Cardiac septum (tissue), 1 donor: Measurements from ENCODE around the gene DRAXIN. TPM values are rescaled to one million over a fixed set of nuclear protein-coding genes. Genes with fewer than 3 reads are reported as not detected.

ENCODE experiments used
- DNase-seq: peaks from one replicate; pipeline ENCODE4 v3.0.0-alpha.2; 2020; ENCODE audit warnings: low spot score
- intact Hi-C: fragments of 100-400 bp; cut with DNase I; formaldehyde crosslinking; loops from one replicate; pipeline ENCODE4 v1.14.0; 2022
- total RNA-seq: library from RNA; stranded (reverse); fragmentation: NEBNext Ultra II Directional; extraction: Animal tissue kit (Norgen Biotek cat#: 25700); gene quantifications from one replicate; pipeline ENCODE4 v1.2.1, GENCODE V29; 2021
- donor health status: DM: no; HTN: no; CAD: no.

The DRAXIN gene
- total RNA-seq, 1 donor from 2014 or later: 0.05 TPM

GRCh38 chr1:11704691-11705475 lies 13.4 kb downstream of the DRAXIN start:
- no peak for DNase-seq
- intact Hi-C loops: no loop called here

GRCh38 chr1:11705596-11705995 lies 14.1 kb downstream of the DRAXIN start:
- DNase-seq: no peak
- intact Hi-C loops: no loop called here

- no peak for DNase-seq
- intact Hi-C loops: no loop called here
Measured at GRCh38 chr1:11706292-11706691, 14.8 kb downstream of the DRAXIN start.

DNA sequence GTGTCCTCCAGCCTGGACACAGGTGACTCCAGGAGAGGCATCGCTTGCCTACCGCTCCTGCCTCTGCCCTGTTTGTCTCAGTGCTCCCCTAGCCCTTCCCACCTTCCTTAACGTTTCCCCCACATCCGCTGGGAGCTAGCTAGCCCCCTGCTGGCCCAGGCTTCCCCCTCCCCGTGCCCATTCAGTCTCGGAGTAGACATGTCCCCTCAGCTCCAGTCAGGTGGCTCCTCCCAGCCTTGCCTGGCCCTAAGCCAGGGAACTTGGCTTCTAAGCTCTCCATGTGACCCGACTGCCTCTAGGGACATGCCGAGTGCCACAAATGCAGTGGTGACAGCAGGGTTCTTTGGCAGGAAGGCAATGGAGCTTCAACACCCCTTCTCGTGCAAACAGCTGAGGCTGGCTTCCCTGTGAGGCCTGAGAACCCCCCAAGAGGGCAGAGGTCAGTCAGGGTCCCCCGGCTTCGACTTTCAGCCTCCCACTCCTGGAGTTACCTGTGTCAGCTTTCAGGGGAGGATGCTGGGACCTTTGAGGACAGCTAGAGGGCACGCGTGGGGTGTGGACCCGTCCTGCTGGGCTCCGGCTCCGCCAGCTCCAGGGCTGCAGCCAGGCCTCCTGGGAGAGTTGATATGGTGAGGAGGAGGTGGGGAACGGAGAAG lies 16.2 kb downstream of the DRAXIN start:
- intact Hi-C loops: no loop called here
- DNase-seq: peak; percentile 84

DNA sequence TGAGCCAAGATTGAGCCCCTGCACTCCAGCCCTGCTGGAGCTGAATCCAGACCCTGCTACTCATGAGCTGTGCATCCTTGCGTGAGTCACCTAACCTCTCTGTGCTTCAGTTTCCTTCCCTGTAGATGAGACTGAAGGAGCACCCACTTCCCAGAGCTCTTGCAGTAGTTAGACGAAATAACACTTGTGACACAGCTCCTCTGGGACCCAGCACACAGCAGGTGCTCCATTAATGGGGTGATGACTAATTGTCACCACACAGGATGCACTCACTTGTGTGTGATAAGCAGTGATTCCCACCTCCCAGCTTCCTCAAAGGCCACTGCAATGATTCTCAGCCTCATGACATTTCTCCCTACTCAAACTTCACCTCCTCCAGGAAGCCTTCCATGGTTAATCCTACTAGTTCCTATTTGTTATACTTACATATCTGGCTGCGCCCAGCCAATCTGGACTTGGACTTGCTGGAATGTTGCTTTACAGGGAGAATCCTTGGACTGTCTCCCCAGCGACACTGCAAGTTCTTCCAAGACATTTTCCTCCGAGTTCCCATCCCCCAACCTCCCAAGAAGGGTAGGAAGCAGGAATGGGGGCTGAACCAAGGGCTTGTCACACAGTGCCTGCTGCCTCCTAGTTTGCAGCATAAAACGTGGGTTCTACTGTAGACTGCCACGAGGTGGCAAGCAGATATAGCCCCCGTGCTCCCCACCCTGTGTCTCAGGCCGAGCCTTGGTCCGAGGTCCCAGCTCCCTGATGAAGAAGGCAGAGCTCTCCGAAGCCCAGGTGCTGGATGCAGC lies 17.2 kb downstream of the DRAXIN start:
- DNase-seq: no peak
- intact Hi-C loops: no loop called here

GRCh38 chr1:11711490-11711889 lies 20.0 kb downstream of the DRAXIN start:
- intact Hi-C loops: no loop called here
- DNase-seq: no peak

- intact Hi-C loops: no loop called here
- DNase-seq: no peak
Measured at GRCh38 chr1:11712285-11712684, 20.8 kb downstream of the DRAXIN start.

GRCh38 chr1:11713095-11713494 lies 21.6 kb downstream of the DRAXIN start:
- DNase-seq: no peak
- intact Hi-C loops: no loop called here

GRCh38 chr1:11714831-11715575 lies 23.5 kb downstream of the DRAXIN start:
- intact Hi-C loops: loop anchor here (5.0 kb wide), 1 partner anchor 33 kb away; the partner anchor contains the start of gene MAD2L2
- DNase-seq: no peak

- intact Hi-C loops: loop anchor here (1.0 to 10.0 kb wide), 3 partner anchors 37 to 665 kb away; partner anchors contain the start of gene MAD2L2
- peak; percentile 93 for DNase-seq
Measured at GRCh38 chr1:11719313-11720032, 28.0 kb downstream of the DRAXIN start.

GRCh38 chr1:11720033-11720376 lies 28.5 kb downstream of the DRAXIN start:
- no peak for DNase-seq
- intact Hi-C loops: loop anchor here (10.0 kb wide), 1 partner anchor 665 kb away; no protein-coding TSS in a partner anchor

- intact Hi-C loops: loop anchor here (10.0 kb wide), 1 partner anchor 666 kb away; no protein-coding TSS in a partner anchor
- no peak for DNase-seq
Measured at GRCh38 chr1:11720525-11720924, 29.0 kb downstream of the DRAXIN start.

DNA sequence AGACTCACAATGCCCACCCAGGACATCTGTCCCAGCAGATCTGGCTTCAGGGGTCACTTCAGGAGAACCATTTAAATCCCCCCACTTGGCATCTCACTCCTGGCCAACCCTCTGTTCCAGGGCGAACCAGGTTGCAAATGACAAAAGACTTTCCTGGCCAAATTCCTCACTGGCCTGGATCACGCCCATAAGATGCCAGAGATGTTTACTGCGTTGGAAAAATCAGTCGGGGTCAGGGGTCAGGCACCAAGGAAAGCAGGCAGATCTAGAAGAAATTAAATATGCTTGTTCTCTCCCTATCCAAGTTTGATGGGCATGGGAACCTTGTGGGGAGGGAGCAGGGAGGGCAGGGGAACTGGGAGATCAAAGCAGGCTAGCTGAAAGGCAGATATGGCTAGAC lies 29.8 kb downstream of the DRAXIN start:
- intact Hi-C loops: loop anchor here (10.0 kb wide), 1 partner anchor 667 kb away; no protein-coding TSS in a partner anchor
- no peak for DNase-seq

DNA sequence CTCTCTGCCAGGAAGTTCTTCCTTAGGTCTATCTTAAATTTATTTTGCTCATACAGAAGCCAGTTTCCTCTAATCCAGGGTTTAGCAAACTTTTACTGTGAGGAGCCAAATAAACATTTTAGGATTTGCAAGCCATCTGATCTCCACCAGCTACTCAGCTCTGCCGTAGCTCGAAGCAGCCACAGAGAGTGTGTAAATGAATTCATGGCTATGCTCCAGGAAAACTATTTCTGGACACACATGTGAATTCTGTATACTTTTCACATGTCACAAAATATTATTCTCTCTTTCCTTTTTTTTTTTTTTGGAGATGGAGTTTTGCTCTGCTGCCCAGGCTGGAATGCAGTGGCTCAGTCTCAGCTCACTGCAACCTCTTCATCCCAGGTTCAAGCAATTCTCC lies 31.0 kb downstream of the DRAXIN start:
- DNase-seq: no peak
- intact Hi-C loops: loop anchor here (10.0 kb wide), 1 partner anchor 668 kb away; no protein-coding TSS in a partner anchor

DNA sequence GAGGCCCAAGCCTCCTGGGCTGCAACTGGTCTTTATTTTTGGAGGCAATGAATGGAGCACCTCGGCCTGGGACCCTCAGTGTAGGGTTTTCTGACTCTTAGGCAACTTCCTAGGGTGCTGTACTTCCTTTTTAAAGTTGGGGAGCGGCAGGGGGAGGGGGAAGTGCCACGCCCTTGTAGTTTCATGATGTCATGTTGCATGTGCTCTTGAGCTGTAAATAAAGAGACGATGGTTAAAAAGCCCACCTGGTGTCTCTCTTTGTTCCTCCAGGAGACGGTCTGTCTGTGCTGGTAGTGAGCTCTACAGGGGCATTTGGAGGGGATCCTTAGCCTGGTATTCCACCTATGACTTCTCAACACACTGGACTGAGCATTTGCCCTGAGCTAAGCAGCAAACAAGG lies 34.1 kb downstream of the DRAXIN start:
- DNase-seq: no peak
- intact Hi-C loops: loop anchor here (10.0 kb wide), 1 partner anchor 671 kb away; no protein-coding TSS in a partner anchor

DNA sequence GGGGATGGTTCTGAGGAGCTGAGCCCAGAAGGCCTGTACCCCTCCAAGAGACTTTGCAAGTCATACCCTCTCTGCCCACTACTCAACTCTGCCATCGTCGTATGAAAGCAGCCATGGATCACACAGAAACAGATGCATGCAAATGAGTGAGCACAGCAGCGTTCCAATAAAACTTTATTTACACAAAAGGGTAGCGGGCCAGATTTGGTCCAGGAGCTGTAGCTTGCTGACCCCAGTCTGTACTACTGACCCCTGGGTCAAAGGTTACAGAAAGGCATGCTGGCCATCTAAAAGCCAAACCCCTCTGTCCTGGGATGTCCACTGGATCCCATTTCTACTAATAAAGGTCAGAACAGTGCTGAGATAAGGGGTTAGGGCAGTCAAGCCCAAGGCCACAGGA lies 35.6 kb downstream of the DRAXIN start:
- intact Hi-C loops: loop anchor here (10.0 kb wide), 1 partner anchor 672 kb away; no protein-coding TSS in a partner anchor
- no peak for DNase-seq

DNA sequence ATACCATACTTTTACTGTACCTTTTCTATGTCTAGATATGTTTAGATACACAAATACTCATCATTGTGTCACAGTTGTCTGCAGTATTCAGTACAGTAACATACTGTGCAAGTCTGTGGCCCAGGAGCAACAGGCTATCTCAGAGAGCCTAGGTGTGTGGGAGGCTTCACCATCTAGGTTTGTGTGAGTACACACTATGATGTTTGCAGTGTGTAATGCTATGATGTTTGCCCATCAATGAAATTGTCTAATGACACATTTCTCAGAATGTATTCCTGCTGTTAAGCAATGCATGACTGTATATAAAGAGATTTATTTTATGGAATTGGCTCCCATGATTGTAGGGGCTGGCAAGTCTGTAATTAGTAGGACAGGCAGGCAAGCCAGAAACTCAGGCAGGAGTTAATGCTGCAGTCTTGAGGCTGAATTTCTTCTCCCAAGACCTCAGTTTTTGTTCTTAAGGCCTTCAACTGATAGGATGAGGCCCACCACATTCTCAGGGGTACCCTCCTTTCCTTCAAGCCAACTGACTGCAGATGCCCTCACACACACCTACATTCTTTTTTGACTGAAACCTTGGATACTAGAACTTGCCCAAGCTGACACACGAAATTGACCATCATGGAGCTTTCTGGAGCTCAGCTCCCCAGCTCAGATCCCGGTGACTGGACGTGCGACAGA lies 36.8 kb downstream of the DRAXIN start:
- intact Hi-C loops: loop anchor here (10.0 kb wide), 1 partner anchor 673 kb away; no protein-coding TSS in a partner anchor
- no peak for DNase-seq

GRCh38 chr1:11729155-11729497 lies 37.6 kb downstream of the DRAXIN start:
- intact Hi-C loops: loop anchor here (10.0 kb wide), 1 partner anchor 674 kb away; no protein-coding TSS in a partner anchor

More at GRCh38 chr1:11729155-11729497, 37.6 kb downstream of the DRAXIN start:
- DNase-seq: no peak
